HG03095 (cell line): ENCODE data around the gene ETAA1.

Experiments
- ATAC-seq: cut with Tn5 transposase; IDR thresholded peaks from one replicate; pipeline ENCODE4 v1.9.1; 2021; ENCODE audit warnings: moderate library complexity; ENCODE audit not compliant: unreplicated experiment

ETAA1 gene

GRCh38 chr2:67437114-67437513 is 40.0 kb downstream of the ETAA1 start:
- ATAC-seq, result no peak

DNA sequence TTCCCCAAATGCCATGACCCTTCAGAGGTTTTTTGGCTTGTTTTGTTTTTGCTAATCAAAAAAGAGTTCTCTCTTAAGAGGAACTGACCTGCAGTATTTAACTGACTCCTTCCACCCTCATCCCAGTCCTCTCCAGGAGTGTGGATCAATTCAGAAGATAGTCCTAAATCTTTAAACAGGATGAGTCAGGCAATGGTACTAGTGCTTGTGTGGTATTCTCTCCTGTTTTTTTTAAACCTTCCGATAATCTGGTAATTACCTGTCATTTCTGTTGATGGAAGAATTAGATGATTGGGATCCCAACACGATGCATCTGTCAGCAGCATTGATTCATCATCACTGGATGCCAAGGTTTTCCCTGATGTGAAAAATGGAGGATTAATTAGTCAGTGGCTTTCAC is 41.2 kb downstream of the ETAA1 start:
- no peak for ATAC-seq

- ATAC-seq, result no peak
Observed at GRCh38 chr2:67445652-67446268, 48.6 kb downstream of the ETAA1 start.

- ATAC-seq, result no peak
Observed at GRCh38 chr2:67446491-67446911, 49.4 kb downstream of the ETAA1 start.

DNA sequence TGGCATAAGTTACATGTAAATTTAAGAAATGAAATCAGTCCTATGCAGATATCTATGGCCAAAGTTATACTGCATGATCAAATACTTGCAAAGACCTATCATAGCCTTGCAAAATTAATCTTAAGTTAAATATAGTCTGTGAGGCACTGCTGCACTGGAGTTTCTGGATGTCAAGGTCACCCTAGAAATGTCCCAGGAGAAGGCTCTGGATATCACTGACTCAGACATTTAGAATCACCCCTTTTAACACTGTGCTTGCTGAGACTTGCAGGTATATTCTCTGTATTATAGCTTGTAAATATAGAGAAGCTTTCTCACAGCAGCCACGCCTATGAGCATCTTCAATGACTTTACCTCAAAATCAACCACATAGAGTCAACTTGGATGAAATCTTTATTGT is 51.5 kb downstream of the ETAA1 start:
- no peak for ATAC-seq

- ATAC-seq, result no peak
Observed at GRCh38 chr2:67451086-67451832, 54.1 kb downstream of the ETAA1 start.

DNA sequence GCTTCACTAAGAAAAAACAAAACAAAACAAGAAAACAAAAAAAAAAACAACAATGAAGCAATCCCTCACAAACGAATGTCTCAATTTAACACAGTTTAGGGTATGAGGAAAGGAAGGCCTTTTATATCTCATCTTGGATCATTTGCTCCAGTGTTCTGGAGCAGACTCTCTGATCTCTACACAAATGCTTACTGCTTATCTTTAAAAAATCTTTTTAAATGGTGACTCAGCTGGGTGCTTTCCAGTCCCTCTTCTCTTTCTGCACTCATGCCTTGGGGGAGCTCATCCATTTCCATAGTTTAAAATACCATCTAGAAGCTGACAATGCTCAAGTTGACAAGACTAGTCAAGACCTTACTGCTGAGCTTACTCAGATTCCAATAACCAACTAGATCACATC is 56.2 kb downstream of the ETAA1 start:
- no peak for ATAC-seq

DNA sequence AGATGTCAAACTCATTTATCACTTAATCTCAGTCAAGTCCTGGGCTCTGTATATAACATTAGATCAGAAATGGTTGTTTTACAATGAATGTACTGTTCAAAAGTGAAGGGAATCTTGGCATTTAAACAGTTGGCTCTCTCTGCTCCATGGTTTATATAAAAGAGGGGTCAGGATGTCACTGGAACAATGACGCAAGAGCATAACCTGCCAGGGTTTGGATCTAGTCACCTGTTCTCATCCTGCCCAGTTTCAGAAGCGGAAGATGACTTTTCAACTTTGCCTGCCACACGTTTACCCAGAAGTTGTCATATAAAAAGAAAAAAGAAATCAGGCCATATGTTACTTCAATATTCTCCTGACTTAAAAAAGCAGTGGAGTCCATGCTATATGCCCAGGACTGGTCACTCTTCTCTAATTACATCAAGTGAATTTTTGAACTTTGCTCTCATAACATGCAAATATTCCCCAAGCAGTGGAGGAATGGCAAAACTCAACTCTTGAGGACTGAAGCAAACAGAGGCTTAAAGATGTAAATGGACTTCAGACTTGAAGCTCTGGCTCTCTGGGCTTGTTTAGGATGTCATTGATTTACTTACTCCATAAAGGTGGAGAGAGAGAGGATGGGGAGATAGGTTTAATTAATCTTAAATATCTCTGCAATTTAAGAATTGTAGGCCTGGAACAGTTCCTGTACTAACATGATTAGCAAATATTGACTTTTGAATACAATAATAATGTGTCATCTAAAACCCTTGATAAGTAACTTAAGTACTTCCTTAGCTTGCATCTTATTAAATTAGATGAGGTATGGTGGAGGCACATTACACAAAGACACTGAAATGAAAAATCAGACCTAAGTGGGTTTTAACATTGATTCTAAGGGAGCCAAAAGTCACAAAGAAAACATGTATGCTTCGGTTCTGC is 58.3 kb downstream of the ETAA1 start:
- no peak for ATAC-seq

- no peak for ATAC-seq
Observed at GRCh38 chr2:67456428-67456827, 59.3 kb downstream of the ETAA1 start.

- no peak for ATAC-seq
Observed at GRCh38 chr2:67457699-67458098, 60.6 kb downstream of the ETAA1 start.

DNA sequence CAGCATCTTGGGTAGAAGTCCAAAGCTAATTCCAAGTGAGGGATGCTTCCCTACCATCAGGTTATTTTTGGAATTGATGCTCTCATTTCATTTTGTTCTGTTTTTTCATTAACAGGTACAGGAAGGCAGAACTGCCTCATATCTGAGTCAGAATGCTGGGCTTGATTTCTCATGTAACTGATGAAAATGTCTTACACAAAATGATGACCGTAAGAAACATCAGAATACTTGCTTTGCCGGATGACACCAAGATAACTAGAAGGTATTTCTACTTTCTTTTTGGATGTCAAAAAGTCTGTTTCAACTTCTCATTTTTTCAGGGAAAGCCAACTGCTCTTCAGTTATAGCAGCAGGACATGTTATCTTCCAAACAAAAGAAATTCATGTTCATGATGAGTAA is 62.6 kb downstream of the ETAA1 start:
- no peak for ATAC-seq
